Measurements from ENCODE around the gene POGLUT2. TPM values are rescaled to one million over a fixed set of nuclear protein-coding genes. Genes with fewer than 3 reads are reported as not detected.

Gene POGLUT2
- 1 to 10 TPM in 1 of 2 donors, not detected in 1; 4.2 TPM for total RNA-seq

- Histone ChIP-seq H3K27me3 (no peaks in the 10 kb centered on the region), H3K9me3 (no peaks in the 10 kb centered on the region), H3K27ac (peak within 1 kb of the TSS in 3 of 4 donors; percentile 73 to 84 (median 79)), H3K36me3 (replicated peaks in 1 of 2; ENCODE audit: insufficient read depth in 1 of 2, low read depth in 2 of 2) (no peaks in the 10 kb centered on the region), H3K4me1 (peaks cover 17% of the 10 kb centered on the region), H3K4me3 (peak within 1 kb of the TSS; percentile 77 to 85)
- peak; percentile 94 for ATAC-seq
- 0% methylated on average over 44 to 71 of the region's 72 CpGs for WGBS, 2 donors
- intact Hi-C loops (cut with DNase I), result no loop called here
- DNase-seq, result peak; percentile 90 to 94 (median 92)
- TF ChIP-seq POLR2A (IDR thresholded peaks at IDR 0.05), result peak in 2 of 3 donors; percentile 26 to 30
- no peak for TF ChIP-seq CTCF (IDR thresholded peaks at IDR 0.05)
These were observed at the start of gene POGLUT2, which contains the start of gene BIVM for GRCh38 chr13:102798581-102799425. POGLUT2 (minus strand) TSS chr13:102798976; CDS start chr13:102798670, 306 bp downstream. BIVM (plus strand) TSS chr13:102799119; CDS start chr13:102807268, 8,149 bp downstream.

GRCh38 chr13:102847272-102848234 is 48.8 kb upstream of the POGLUT2 start:
- H3K4me1 ChIP-seq, result peaks cover 19% of the 10 kb centered on the region
- H3K27ac ChIP-seq, result peak overlapping the region in 2 of 4 donors; percentile 96
- intact Hi-C loops (cut with DNase I), result no loop called here
- 9 to 13% methylated on average over 12 of the region's 12 CpGs for whole genome bisulfite sequencing, 2 donors
- H3K27me3 ChIP-seq, result no peaks in the 10 kb centered on the region
- no peaks in the 10 kb centered on the region for H3K9me3 ChIP-seq
- no peaks in the 10 kb centered on the region for H3K36me3 ChIP-seq (replicated peaks in 1 of 2; ENCODE audit: insufficient read depth in 1 of 2, low read depth in 2 of 2)
- no peak for TF ChIP-seq POLR2A (IDR thresholded peaks at IDR 0.05)
- TF ChIP-seq CTCF (IDR thresholded peaks at IDR 0.05), result peak in 6 of 7 experiments; percentile 56 to 82 (median 74)
- peak in 1 of 4 donors; percentile 13 for DNase-seq
- ATAC-seq, result no peak
- peak overlapping the region in 1 of 2 donors; percentile 69 for H3K4me3 ChIP-seq

- Histone ChIP-seq H3K27ac (peak overlapping the region; percentile 94 to 96 (median 95)), H3K27me3 (no peaks in the 10 kb centered on the region), H3K36me3 (replicated peaks in 1 of 2; ENCODE audit: insufficient read depth in 1 of 2, low read depth in 2 of 2) (no peaks in the 10 kb centered on the region), H3K9me3 (no peaks in the 10 kb centered on the region), H3K4me1 (peaks cover 19% of the 10 kb centered on the region), H3K4me3 (peak overlapping the region; percentile 51 to 69)
- WGBS, 2 donors, result 0% methylated on average over 18 to 31 of the region's 31 CpGs
- TF ChIP-seq CTCF (IDR thresholded peaks at IDR 0.05), result peak in 1 of 7 experiments; percentile 30
- TF ChIP-seq POLR2A (IDR thresholded peaks at IDR 0.05), result no peak
- DNase-seq (peak; percentile 23 to 52 (median 42)), ATAC-seq (peak; percentile 28)
- intact Hi-C loops (cut with DNase I), result no loop called here
These were observed 47.7 kb upstream of the POGLUT2 start for GRCh38 chr13:102846261-102847015.

- peak; percentile 82 to 95 (median 93) for TF ChIP-seq POLR2A (IDR thresholded peaks at IDR 0.05)
- TF ChIP-seq CTCF (IDR thresholded peaks at IDR 0.05), result peak in 3 of 7 experiments; percentile 6 to 30 (median 8)
- ATAC-seq, result peak; percentile 95
- intact Hi-C loops (cut with DNase I), result no loop called here
- Histone ChIP-seq H3K9me3 (no peaks in the 10 kb centered on the region), H3K27me3 (no peaks in the 10 kb centered on the region), H3K36me3 (replicated peaks in 1 of 2; ENCODE audit: insufficient read depth in 1 of 2, low read depth in 2 of 2) (no peaks in the 10 kb centered on the region), H3K4me1 (peaks cover 19% of the 10 kb centered on the region), H3K4me3 (peak within 1 kb of the TSS; percentile 51 to 69), H3K27ac (peak within 1 kb of the TSS; percentile 94 to 96 (median 95))
- peak; percentile 93 to 96 (median 94) for DNase-seq
- 0% methylated on average over 39 to 49 of the region's 49 CpGs for WGBS, 2 donors
These were observed 47.0 kb upstream of the POGLUT2 start, which contains the start of gene ERCC5 for GRCh38 chr13:102845630-102846260. ERCC5 (plus strand) TSS chr13:102846032; CDS start chr13:102846267, 235 bp downstream.

Measured in body of pancreas (tissue), 4 donors.